ENCODE data around the gene SCN1B. TPM values are rescaled to one million over a fixed set of nuclear protein-coding genes. Genes with fewer than 3 reads are reported as not detected.
A peak's percentile ranks its signal among the peaks of the same experiment; 100 is the strongest.

Gene SCN1B
- total and polyA plus RNA-seq, 2 of the 13 experiments (the other 11 are each of a cell fraction or from before 2014, with no cell fraction given): 2.7 to 20.1 TPM

GRCh38 chr19:35013041-35013819 lies 17.0 kb upstream of the SCN1B start (continued):
- no peak for TF ChIP-seq ZNF556 (CRISPR knock-in tag; IDR thresholded peaks at IDR 0.05; ENCODE audit: borderline replicate concordance)
- TF ChIP-seq ZC3H4 (CRISPR knock-in tag; IDR thresholded peaks at IDR 0.05; ENCODE audit: borderline replicate concordance): no peak
- no peak; the same call in 1 of the 2 replicates for TF ChIP-seq KAT8 (CRISPR knock-in tag; IDR thresholded peaks at IDR 0.05)
- TF ChIP-seq RXRA (CRISPR knock-in tag; IDR thresholded peaks at IDR 0.05): peak; percentile 57; the same call in 1 of the 2 replicates
- 0 out of 2 replicates have a peak, but pooled peaks have one; percentile 24 for TF ChIP-seq ZNF431 (CRISPR knock-in tag; IDR thresholded peaks at IDR 0.05; ENCODE audit: borderline replicate concordance, low read depth)
- TF ChIP-seq NCOR1 (IDR thresholded peaks at IDR 0.05; ENCODE audit: borderline replicate concordance, low read length): no peak
- no peak for TF ChIP-seq REXO4 (CRISPR knock-in tag; IDR thresholded peaks at IDR 0.05; ENCODE audit: borderline replicate concordance)
- peak; percentile 69; the same call in 1 of the 2 replicates for TF ChIP-seq RELA (CRISPR knock-in tag; IDR thresholded peaks at IDR 0.05)
- TF ChIP-seq ZSCAN31 (CRISPR knock-in tag; IDR thresholded peaks at IDR 0.05; ENCODE audit: low read depth): 0 out of 2 replicates have a peak, but pooled peaks have one; percentile 44
- TF ChIP-seq AHDC1 (CRISPR knock-in tag; IDR thresholded peaks at IDR 0.05; ENCODE audit: borderline replicate concordance): no peak
- TF ChIP-seq KDM2A (CRISPR knock-in tag; IDR thresholded peaks at IDR 0.05; ENCODE audit: borderline replicate concordance, low read depth): peak; percentile 39; the same call in 1 of the 2 replicates
- 0 out of 2 replicates have a peak, but pooled peaks have one; percentile 37 for TF ChIP-seq MAF1 (CRISPR knock-in tag; IDR thresholded peaks at IDR 0.05; ENCODE audit: borderline replicate concordance)
- no peak for TF ChIP-seq PTBP1 (IDR thresholded peaks at IDR 0.05; ENCODE audit: low read depth, low read length, poor library complexity, severe bottlenecking)
- TF ChIP-seq ZNF513 (CRISPR knock-in tag; conservative IDR thresholded peaks at IDR 0.05): no peak
- TF ChIP-seq PHB2 (IDR thresholded peaks at IDR 0.05; ENCODE audit: partially characterized antibody): no peak
- no peak for TF ChIP-seq JUND (CRISPR knock-in tag; IDR thresholded peaks at IDR 0.05)
- TF ChIP-seq ZNF180 (CRISPR knock-in tag; IDR thresholded peaks at IDR 0.05; ENCODE audit: borderline replicate concordance, low read depth): no peak
- TF ChIP-seq FOXA3 (CRISPR knock-in tag; IDR thresholded peaks at IDR 0.05): no peak
- no peak for TF ChIP-seq MAFK (conservative IDR thresholded peaks at IDR 0.05 in 1 of 2, IDR thresholded peaks at IDR 0.05 in 1 of 2; ENCODE audit: low read length in 2 of 2)
- TF ChIP-seq ZNF572 (CRISPR knock-in tag; IDR thresholded peaks at IDR 0.05): no peak
- 0 out of 2 replicates have a peak, but pooled peaks have one; percentile 57 for TF ChIP-seq SSRP1 (CRISPR knock-in tag; IDR thresholded peaks at IDR 0.05)
- TF ChIP-seq ZNF101 (CRISPR knock-in tag; IDR thresholded peaks at IDR 0.05; ENCODE audit: borderline replicate concordance, low read depth): no peak
- no peak for TF ChIP-seq SUZ12 (IDR thresholded peaks at IDR 0.05; ENCODE audit: low read depth, low read length)
- TF ChIP-seq ZBTB38 (CRISPR knock-in tag; IDR thresholded peaks at IDR 0.05): peak; percentile 58; the same call in 1 of the 2 replicates
